K562 treated with DMSO at 1 percent for 4 hours (cell line): Measurements from ENCODE around the gene C4orf50. TPM values are rescaled to one million over a fixed set of nuclear protein-coding genes. Genes with fewer than 3 reads are reported as not detected.

Source experiments
- total RNA-seq: library from RNA; unstranded; fragments of 300-600 nt; gene quantifications from 2 replicates; pipeline ENCODE4 v1.2.3, GENCODE V29; 2022; ENCODE audit not compliant: insufficient read depth

The C4orf50 gene
- total RNA-seq, result not detected in 2 replicates

GRCh38 chr4:6018331-6018730 lies at the start of gene C4orf50:
C4orf50 (minus strand) TSS chr4:6018431.

GRCh38 chr4:5893004-5893580 lies 125.1 kb downstream of the C4orf50 start, which contains the start of gene CRMP1:
CRMP1 (minus strand) TSS chr4:5893086; CDS start chr4:5892969, 117 bp downstream.

Other genes with a start within 250 kb of the C4orf50 start
- not detected in 2 replicates for gene CRMP1, start 125.3 kb downstream of the C4orf50 start, total RNA-seq
- 0.23 TPM in 1 of 2 replicates, not detected in the other for gene JAKMIP1, start 182.1 kb upstream of the C4orf50 start, total RNA-seq